ENCODE results near the gene ITPKB. TPM values are rescaled to one million over a fixed set of nuclear protein-coding genes. Genes with fewer than 3 reads are reported as not detected.

ITPKB gene
- total RNA-seq, 1 experiment from 2014 or later, result 4.4 TPM

- intact Hi-C loops (cut with micrococcal nuclease; ENCODE audit: unreplicated experiment), result no loop called here
- no peak for DNase-seq
- Mint-ChIP-seq H3K27me3 (ENCODE audit: insufficient read depth, unreplicated experiment) (no peaks in the 10 kb centered on the region), H3K4me1 (ENCODE audit: low read depth, unreplicated experiment) (no peaks in the 10 kb centered on the region), H3K27ac (ENCODE audit: unreplicated experiment) (no peak overlapping the region), H3K9me3 (ENCODE audit: unreplicated experiment) (no peaks in the 10 kb centered on the region), H3K36me3 (ENCODE audit: insufficient read depth, unreplicated experiment) (no peaks in the 10 kb centered on the region), H3K4me3 (ENCODE audit: unreplicated experiment) (no peak overlapping the region)
- Histone ChIP-seq H3K9me3 (no peaks in the 10 kb centered on the region), H3K4me3 (ENCODE audit: low read depth, low read length) (no peak overlapping the region), H3K4me1 (no peaks in the 10 kb centered on the region), H3K36me3 (ENCODE audit: control insufficient read depth, insufficient read depth, low read length) (no peaks in the 10 kb centered on the region; the same call in 1 of the 2 replicates), H3K27me3 (replicated peaks; ENCODE audit: control insufficient read depth, insufficient read depth, low read length) (no peaks in the 10 kb centered on the region)
- ChIA-PET POLR2A (no interaction called here), CTCF (no interaction called here)
- BruUV-seq (replicated peaks), result no TSS peak
- TF ChIP-seq CTCF (IDR thresholded peaks at IDR 0.05; ENCODE audit: insufficient read depth in 1 of 2, low read depth in 1 of 2, low read length in 1 of 2, severe bottlenecking in 1 of 2, unreplicated experiment in 1 of 2), result no peak
Measured at GRCh38 chr1:226638608-226639007, 100.5 kb downstream of the ITPKB start.

- intact Hi-C loops (cut with micrococcal nuclease; ENCODE audit: unreplicated experiment), result no loop called here
- ChIA-PET POLR2A (no interaction called here), CTCF (interaction anchor here (0.9 kb wide), 1 partner anchor 16 kb away, joined by 3 read pairs; no protein-coding TSS in a partner anchor)
- H3K4me3 Mint-ChIP-seq (ENCODE audit: unreplicated experiment), result no peak overlapping the region
- no peaks in the 10 kb centered on the region for H3K9me3 ChIP-seq
- no peak for DNase-seq
- H3K36me3 Mint-ChIP-seq (ENCODE audit: insufficient read depth, unreplicated experiment), result no peaks in the 10 kb centered on the region
- H3K27me3 ChIP-seq (replicated peaks; ENCODE audit: control insufficient read depth, insufficient read depth, low read length), result no peaks in the 10 kb centered on the region
- no peaks in the 10 kb centered on the region for H3K4me1 ChIP-seq
- TF ChIP-seq CTCF (IDR thresholded peaks at IDR 0.05; ENCODE audit: insufficient read depth in 1 of 2, low read depth in 1 of 2, low read length in 1 of 2, severe bottlenecking in 1 of 2, unreplicated experiment in 1 of 2), result no peak
- no peaks in the 10 kb centered on the region for H3K27me3 Mint-ChIP-seq (ENCODE audit: insufficient read depth, unreplicated experiment)
- no peaks in the 10 kb centered on the region for H3K4me1 Mint-ChIP-seq (ENCODE audit: low read depth, unreplicated experiment)
- no peaks in the 10 kb centered on the region for H3K9me3 Mint-ChIP-seq (ENCODE audit: unreplicated experiment)
- no TSS peak for BruUV-seq (replicated peaks)
- H3K4me3 ChIP-seq (ENCODE audit: low read depth, low read length), result no peak overlapping the region
- H3K36me3 ChIP-seq (ENCODE audit: control insufficient read depth, insufficient read depth, low read length), result no peaks in the 10 kb centered on the region; the same call in 1 of the 2 replicates
- no peak overlapping the region for H3K27ac Mint-ChIP-seq (ENCODE audit: unreplicated experiment)
Measured at GRCh38 chr1:226638001-226638601, 101.0 kb downstream of the ITPKB start.

- Mint-ChIP-seq H3K27me3 (ENCODE audit: insufficient read depth, unreplicated experiment) (no peaks in the 10 kb centered on the region), H3K4me3 (ENCODE audit: unreplicated experiment) (no peak overlapping the region), H3K4me1 (ENCODE audit: low read depth, unreplicated experiment) (no peaks in the 10 kb centered on the region), H3K27ac (ENCODE audit: unreplicated experiment) (no peak overlapping the region), H3K9me3 (ENCODE audit: unreplicated experiment) (no peaks in the 10 kb centered on the region), H3K36me3 (ENCODE audit: insufficient read depth, unreplicated experiment) (no peaks in the 10 kb centered on the region)
- Histone ChIP-seq H3K36me3 (ENCODE audit: control insufficient read depth, insufficient read depth, low read length) (no peaks in the 10 kb centered on the region; the same call in 1 of the 2 replicates), H3K4me1 (no peaks in the 10 kb centered on the region), H3K4me3 (ENCODE audit: low read depth, low read length) (no peak overlapping the region), H3K9me3 (no peaks in the 10 kb centered on the region), H3K27me3 (replicated peaks; ENCODE audit: control insufficient read depth, insufficient read depth, low read length) (no peaks in the 10 kb centered on the region)
- peak in 1 of 2 experiments; percentile 29 for DNase-seq
- intact Hi-C loops (cut with micrococcal nuclease; ENCODE audit: unreplicated experiment), result no loop called here
- CTCF ChIA-PET, result interaction anchor here (0.7 to 0.9 kb wide), 2 partner anchors 17 to 68 kb away, joined by 3 read pairs; no protein-coding TSS in a partner anchor
- POLR2A ChIA-PET, result no interaction called here
- peak in 1 of 2 experiments; percentile 44 for TF ChIP-seq CTCF (IDR thresholded peaks at IDR 0.05; ENCODE audit: insufficient read depth in 1 of 2, low read depth in 1 of 2, low read length in 1 of 2, severe bottlenecking in 1 of 2, unreplicated experiment in 1 of 2)
- BruUV-seq (replicated peaks), result no TSS peak
Measured at GRCh38 chr1:226637147-226637935, 101.7 kb downstream of the ITPKB start.
